DMS 273 (cell line): ENCODE results near the gene PDE11A.

Experiments used
- DNase-seq: peaks from one replicate; lab custom pipeline; 2025; ENCODE audit not compliant: unreplicated experiment; lab: John Stamatoyannopoulos, UW

PDE11A gene

DNA sequence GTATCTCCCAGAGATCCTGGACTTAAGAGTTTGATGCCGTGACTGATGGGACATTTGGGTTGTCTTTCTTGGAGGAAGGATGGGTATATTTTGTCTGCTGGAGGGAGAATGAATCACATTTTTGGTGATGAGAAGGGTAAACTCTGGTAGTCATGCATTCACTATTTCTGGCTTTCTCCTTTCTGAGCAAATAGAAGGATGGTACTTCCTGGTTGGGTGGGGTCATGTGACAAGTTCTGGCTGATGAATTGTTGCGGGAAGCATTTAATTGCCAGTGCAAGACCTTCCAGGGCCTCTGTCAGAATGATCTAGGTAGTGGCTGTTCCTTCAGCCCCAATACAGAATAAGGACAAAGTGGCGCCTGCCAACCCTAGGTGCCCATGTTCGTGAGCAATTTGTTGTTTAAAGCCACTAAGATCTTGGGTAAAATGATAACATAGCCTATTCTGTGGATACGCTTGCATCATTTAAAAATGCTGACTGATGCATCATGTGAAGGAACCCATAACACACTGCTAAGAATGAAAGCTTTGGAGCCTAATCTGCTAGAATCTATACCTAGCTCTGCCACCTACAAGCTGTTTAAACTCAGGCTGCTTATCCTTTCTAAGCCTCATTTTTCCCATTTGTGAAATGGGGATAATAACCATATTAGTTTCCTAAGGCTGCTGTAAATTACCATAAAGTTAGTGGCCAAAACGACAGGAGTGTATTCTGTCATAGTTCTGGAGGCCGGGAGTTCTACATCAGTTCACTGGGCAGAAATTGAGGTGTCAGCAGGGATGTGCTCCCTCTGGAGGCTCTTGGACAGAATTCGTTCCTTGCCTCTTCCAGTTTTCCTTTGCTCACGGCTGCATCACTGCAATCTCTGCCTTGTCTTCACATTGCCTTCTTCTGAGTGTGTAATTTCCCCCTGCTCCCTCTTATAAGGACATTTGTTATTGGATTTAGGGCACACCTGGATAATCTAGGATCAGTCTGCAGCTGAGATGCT, 398.7 kb downstream of the PDE11A start:
- peak; percentile 16 for DNase-seq

DNA sequence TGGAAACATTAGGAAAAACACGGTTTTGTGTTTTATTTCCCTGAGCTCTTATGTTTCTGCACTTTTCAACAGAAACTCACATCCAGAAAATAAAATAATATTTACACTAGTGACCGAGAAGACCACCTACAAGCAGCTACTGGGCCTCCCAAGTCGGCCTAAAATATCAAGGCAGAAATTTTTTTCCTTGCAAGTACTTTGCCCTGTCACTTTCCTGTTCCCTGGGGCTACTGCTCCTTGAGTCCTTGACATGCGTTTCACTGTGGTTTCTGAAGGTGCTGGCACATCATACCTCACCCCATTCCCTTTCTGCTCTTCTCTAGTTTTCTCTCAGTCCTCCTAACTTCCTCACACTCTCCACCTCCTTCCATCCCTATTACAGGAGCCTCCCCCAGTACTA, 400.9 kb downstream of the PDE11A start:
- no peak for DNase-seq

DNA sequence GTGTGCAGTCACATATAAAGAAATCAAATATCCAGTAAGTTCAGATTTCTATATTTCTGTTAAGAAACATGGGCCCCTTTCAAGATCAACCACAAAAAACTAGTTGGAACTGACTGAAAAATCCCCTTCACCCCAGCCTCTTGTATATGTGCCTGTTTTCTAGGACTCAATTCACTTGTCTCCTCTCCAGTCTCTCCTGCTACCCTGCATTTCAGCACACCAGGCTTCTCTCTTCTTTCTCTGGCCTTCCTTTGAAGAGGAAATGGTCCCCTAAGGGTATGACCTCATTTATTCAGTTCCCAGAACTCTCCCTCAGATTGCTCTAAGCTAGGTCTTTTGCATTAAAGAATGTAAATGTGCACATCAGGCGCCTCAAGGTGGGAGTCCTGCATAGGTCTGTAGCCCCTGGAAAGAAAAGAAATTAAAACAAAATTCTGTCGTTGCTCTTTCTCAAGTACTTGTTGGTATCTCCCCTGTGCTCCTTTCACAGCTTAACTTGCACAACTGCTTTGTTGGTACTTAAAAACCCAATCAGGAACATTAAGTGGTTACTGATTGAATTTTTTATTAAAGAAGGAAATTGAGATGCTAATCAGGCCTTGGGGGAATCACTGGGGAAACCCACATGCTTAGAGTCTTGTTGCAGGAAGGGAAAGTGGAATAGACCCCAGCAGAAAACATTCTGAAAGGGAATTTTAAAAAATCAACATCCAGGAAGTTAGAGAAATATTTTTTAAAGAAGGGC, 401.6 kb downstream of the PDE11A start:
- DNase-seq: no peak

DNA sequence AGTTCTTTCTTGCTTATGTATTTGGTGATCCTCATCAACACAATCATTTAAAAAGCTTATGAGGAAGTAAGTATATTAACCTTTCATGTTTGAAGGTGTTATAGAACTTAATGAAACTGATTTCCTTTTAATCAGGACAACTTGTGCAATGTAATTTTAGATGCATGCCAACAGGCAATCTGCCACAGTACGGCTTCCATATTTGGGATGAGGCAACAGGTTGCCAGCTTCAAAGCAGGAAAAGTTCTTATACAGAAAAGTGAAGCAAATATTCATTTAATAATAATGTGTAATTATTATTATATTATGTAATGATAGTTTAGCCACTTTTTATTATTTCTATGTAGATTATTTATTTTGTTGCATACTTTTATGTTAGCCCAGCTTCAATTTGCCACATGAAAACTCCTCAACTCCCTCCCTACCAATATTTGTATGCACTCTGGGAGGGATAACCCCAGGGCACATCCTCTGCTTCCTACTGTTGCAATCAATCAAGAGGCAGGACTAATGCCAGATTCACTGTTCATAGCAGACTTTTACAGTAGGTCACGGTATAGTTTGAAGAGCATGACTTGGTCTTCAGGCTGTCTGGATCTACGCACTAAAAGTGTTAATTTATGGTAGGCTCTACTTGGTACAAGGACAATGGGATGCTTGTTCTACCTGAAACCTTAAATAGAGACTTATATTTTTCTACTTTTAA, 402.8 kb downstream of the PDE11A start:
- DNase-seq: no peak

DNA sequence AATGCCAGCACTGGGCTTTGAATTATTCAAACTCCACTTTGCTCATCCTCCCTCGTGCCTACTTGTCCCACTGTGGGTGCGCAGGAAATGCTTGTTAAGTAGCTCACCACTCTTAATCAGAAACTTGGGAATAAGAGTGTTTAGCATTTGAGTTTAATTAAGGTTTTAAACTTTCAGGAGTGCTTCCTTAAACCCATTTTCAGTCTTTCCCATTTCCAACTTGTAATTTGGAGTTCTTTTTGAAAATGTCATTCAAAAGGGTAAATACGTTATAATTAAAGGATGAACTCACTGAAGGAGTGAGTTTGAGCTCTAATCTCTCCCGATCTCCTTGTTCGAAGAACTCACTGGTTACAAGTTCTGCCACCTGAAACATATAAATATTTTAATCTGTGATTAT, 403.4 kb downstream of the PDE11A start:
- DNase-seq: no peak

DNA sequence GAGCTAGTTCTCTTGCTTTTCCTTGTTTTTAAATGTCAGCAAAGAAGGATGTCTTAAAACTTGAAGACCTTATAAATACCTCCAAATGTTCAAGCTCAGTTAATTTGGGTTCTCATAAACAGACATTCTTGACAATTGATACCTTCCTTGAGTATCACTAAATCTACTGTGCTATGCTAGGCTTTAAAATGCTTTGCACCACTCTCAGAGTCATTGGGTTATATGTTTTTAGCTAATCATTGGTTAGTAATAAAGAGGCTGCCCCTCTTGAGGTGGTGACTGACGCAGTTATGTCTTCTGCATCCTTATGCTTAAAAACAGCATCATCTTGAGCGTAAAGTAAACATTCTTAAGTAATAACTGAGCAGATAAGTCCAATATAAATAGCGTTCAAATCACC, 404.0 kb downstream of the PDE11A start:
- no peak for DNase-seq

DNA sequence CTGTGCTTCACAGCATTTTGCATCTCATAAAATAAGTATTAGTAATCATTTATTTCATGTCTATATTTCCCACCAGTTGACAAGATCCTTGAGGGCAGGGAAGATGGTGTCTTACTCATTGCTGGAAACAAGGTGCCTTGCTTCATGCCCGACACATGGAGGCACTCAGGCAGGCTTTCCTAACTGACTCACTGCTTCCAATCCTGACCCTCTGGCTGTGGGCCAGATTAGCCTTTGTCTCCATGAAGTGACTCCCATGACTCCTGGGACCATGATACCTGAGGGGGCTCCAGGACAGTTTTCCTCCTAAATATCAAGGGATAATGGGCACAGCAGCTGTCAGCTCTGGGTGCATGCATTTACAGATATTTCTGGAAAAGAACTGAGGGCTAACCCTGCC, 405.0 kb downstream of the PDE11A start:
- DNase-seq: peak; percentile 36

DNA sequence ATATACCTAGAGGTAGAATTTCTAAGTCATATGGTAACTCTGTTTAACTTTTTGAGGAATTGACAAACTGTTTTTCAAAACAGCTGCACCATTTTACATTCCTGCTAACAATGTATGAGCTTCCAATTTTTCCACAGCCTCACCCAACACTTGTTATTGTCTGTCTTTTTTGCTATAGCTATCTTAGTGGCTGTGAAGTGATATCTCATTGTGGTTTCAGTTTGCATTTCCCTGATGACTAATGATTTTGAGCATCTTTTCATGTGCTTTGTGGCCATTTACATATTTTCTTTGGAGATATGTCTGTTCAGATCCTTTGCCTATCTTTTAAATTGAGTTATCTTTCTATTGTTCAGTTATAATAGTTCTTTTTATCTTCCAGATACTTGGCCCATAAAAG, 406.2 kb downstream of the PDE11A start:
- no peak for DNase-seq

DNA sequence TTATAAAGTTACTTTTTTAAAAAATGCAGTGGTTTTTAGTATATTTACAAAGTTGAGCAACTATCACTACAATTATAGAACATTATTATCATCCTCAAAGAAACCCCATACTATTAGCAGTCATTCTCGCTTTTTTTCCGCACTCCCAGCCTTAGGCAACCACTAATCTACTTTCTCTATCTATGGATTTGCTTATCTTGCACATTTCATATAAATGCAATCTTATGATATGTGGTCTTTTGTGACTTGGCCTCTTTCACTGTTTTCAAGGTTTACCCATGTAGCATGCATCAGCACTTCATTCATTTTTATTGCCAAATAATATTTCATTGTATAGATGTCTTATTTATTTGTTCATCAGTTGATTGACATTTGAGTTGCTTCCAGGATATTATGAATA, 406.6 kb downstream of the PDE11A start:
- no peak for DNase-seq

DNA sequence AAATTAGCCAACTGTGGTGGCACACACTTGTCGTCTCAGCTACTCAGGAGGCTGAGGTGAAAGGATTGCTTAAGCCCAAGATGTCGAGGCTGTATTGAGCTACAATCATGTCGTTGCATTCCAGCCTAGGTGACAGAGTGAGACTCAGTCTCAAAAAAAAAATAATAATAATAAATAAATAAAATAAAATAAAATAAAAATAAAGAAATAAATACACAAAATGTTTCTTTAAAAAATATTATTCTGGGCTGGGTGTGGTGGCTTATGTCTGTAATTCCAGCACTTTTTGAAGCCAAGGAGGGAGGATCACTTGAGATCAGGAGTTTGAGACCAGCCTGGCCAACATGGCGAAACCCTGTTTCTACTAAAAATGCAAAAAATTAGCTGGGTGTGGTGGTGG, 407.2 kb downstream of the PDE11A start:
- no peak for DNase-seq

DNA sequence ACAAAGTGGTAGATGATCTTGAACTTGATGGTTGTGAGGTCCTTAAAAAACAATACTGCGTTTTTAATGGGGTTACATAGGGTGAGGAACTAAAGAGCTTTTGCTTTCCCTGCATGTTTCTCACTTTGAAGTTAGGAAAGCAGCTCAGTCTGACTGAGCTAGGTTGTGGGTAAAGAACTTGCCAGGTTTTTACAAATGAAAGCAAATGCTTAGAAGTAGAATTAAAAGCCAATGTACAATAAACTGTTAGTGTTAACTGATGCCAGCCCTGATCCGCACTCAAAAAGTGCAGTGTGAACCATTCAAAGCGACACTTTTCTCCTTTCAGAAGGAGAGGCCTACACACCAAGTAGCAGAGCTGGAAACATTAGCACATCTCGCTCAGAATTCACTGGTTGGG, 409.7 kb downstream of the PDE11A start:
- DNase-seq: no peak

DNA sequence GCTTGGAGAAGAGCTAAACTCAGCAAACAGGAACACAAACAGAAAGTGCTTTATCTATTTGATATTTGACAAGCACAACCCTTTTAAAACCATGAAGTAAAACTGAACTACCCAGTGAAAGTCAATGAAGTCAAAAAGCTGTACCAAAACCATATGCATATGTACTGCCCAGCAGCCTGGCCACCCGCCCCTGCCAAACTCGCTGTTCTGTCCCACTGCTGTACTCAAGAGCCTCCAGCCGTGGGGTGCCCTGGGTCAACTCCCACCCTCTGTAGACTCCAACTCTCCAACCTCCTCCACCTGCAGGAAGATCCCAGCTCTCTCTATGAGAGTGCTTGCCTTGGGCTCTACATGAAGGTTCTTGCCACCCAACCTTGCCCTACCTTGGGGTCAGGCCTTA, 411.8 kb downstream of the PDE11A start:
- DNase-seq: no peak

DNA sequence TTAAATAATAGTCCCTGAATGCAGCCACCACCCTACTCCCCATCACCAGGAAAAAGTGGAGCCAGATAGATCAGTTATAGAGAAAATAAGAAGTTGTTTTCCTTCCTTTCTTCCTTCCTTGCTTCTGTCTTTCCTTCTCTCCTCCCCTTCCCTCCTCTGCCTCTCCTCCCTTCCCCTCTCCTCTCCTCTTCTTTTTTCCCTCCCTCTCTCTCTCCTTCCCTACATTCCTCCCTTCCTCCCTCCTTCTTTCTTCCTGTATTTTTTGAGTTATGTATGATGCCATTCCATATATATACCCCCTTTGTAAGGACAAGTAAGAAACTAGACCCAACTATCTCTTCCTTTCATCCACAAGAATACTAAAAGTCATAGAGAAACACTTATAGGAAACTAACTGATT, 414.3 kb downstream of the PDE11A start:
- DNase-seq: no peak

DNA sequence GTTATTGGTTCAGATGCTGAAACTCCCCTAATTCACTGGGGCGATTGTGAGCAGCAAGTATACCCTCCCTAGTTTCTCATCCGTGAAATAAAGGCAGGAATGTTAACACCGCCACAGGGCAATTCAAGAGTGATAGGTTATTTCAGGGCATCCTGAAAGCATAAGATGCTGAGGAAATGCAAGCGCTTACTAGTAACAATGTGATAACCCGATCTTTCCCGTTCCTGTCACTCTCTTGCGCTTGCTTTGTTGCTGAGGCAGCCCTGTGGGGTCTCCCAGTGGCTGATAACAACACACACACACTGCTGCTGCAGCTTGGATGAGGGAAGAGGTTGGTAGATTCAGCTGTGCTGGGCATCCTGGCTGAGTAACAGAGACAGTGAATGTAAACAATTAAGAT, 420.7 kb downstream of the PDE11A start:
- DNase-seq: no peak

DNA sequence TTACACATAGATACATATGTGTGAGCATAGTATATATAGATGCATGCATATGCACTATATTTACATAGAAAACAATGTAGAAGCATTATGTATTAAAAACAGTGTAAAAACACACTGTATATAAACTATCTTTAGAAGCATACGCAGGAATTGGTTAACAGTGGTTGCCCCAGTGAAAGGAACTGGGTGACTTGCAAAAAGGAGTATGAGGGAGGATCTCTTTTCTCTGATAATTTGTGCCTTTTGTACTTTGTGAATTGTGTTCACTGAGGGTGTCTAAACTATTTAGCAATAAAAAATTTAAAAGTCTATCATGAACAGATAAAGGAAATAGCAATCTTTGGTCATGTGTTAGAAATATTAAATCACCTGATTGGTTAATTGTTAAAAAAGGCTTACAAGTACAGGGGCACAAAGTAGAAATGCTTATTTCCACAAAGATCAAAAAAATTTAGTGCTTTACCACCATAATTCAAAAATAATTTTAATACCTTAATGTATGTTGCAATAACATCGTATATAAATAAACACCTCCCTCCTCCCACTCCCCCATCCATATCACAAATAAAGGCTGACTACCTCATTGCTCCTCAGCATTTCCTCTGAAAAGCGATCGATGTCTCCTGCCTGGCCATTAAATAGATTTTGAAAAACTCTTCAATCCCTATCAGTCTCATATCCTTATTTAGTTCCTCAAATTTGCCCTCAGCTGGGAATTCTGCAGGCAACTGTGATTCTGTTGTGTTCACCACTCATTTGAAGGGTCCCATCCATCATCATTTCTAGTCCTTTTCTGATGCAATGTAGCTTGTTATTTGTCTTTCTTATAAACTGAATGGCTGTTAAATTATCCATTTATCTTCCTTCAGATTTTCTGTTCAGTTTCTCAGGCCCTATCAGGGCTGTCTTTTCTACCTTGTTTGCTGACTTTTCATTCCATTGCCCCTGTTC, 422.7 kb downstream of the PDE11A start:
- no peak for DNase-seq

DNA sequence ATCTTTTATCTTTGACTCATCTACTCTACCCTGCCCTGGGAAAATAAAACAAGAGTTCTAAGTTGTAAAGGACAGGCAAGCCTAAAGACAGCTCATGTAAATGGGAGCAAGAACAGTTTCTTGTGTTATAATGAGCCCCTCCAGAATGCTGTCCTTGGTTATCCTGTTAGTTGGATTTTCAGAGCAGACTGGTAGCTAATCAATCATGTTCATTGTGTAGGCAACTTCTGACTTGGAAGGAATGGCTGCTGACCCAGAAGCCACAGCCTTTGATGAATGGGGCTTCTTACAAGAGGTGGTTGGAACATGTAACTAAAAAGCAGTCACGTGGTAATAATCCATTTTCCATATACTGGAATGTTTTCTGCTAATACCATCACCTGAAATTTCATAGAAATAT, 425.8 kb downstream of the PDE11A start:
- DNase-seq: no peak

DNA sequence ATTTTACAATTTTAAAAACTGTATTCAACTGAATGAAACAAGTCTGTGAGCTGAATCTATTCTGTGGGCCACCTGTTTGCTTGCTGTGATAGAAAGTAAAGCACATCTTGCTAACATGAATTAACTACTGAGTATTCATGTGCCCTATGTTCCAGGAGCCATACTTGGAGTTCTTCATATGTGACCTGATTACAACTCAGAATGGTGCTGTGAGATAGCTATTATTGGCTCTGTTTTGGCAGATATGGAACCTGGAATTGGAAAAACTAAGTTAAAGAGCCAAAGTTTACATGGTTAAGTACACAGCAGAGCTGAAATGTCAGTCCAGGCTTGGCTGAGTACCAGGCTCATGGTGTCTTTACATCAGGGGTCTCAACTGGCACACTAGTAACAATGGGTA, 426.3 kb downstream of the PDE11A start:
- no peak for DNase-seq

DNA sequence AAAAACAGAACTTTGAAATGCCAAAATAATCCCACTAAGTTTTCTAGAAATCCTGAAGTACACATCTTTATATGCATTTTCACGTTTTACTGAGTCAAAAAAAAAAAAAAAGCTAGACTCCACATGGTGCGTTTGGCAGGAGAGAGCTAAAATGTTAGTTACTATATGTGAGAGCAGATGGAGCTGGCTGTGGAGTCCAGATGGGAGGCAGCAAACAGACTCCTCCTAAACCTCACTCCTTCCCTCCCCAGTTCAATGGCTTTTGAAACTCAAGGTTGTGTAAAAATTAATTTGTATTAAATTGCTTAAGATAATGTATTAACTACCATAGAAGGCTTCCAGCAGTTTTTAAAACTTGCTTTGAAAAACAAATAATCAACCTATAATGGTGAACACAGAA, 431.2 kb downstream of the PDE11A start:
- DNase-seq: peak; percentile 93

DNA sequence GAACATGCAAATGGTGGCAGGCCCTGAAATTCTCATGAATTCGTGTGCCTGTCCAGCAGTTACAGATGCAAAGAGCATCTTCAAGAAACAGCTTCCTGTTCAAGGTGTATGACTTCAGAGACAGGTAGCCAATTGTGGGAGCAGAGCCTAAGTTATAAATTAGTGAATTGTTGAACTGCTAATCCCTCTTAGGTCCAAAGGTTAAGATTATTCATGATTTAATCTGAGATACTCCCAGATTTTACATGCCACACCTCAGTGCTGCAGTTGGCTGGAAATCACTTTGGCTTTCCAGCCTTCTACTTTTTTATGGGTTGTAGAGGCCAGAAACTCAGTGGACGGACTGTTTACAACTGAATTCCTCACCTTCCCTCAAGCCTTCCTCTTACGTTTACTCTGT, 432.2 kb downstream of the PDE11A start:
- no peak for DNase-seq

DNA sequence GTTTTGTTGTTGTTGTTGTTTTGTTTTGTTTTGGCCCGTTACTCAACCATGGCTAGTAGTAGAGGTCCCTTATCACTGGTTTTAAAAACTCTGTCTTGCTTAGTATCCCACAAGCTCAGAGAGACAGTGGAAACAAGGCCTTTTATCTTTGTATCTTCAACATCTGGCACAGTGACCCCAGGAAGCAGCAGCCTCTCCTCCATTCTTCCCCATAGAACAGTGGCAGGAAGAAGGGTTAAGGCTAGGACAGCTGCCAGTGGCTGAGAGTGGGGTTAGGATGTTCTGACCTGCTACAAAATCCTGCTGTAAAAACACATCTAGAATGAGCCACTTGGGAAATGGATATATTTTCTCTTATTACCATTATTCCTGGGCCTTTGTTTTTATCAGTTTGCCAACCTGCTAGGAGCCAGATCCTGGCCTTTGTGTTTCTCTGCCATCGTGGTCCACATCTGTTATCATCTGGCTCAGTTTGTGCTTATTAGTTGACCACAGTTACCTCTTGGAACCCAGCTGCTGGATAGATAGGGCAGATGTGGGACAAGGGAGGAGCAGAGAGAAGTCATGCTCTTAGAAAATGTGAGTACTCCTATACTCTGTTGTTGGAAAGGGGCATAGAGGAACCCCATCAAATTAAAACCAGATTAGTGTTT, 433.2 kb downstream of the PDE11A start:
- peak; percentile 35 for DNase-seq
